Tibial artery (tissue), 4 donors: ENCODE results near the gene CERKL.

Experiments used
- DNase-seq, 2 donors: peaks; one replicate each; pipeline ENCODE4 v3.0.0-alpha.2; 2019
- H3K27ac ChIP-seq, 2 donors: fragments of 200-600 bp; sonication (generic) in 1 of 2; 1 replicate in 1 of 2; 2 replicates in 1 of 2; pipeline ENCODE4 v1.5.1; 2018 to 2019; ENCODE audit warnings: mild to moderate bottlenecking in 1 of 2
- H3K27me3 ChIP-seq, 2 donors: fragments of 200-600 bp; sonication (generic) in 1 of 2; one replicate each; pipeline versions ENCODE4 v1.5.1 to v1.6.0; 2016 to 2019
- H3K36me3 ChIP-seq, 3 donors: fragments of 200-600 bp; sonication (generic) in 2 of 3; one replicate each; pipeline ENCODE4 v1.5.1; 2016 to 2019; ENCODE audit warnings: mild to moderate bottlenecking in 2 of 3
- H3K4me1 ChIP-seq, 4 donors: fragments of 200-600 bp; sonication (generic) in 2 of 4; 1 replicate in 3 of 4; 2 replicates in 1 of 4; pipeline ENCODE4 v1.5.1; 2016 to 2019
- H3K4me3 ChIP-seq, 2 donors: fragments of 200-600 bp; sonication (generic) in 1 of 2; 1 replicate in 1 of 2; 2 replicates in 1 of 2; pipeline ENCODE4 v1.5.1; 2018 to 2019; ENCODE audit warnings: mild to moderate bottlenecking in 2 of 2
- H3K9me3 ChIP-seq, 3 donors: fragments of 200-600 bp; sonication (generic) in 1 of 3; one replicate each; pipeline ENCODE4 v1.5.1; 2016 to 2019
- CTCF ChIP-seq, 2 experiments: fragments of 200-600 bp in 1 of 2; fragments of 450-650 bp in 1 of 2; IDR thresholded peaks; one replicate each; pipeline ENCODE4 v1.5.1; 2017 to 2019; ENCODE audit warnings: antibody characterized with exemption in 2 of 2, mild to moderate bottlenecking in 1 of 2, moderate library complexity in 1 of 2
- intact Hi-C: fragments of 100-400 bp; cut with DNase I; formaldehyde crosslinking; loops from one replicate; pipeline ENCODE4 v1.15.0; 2023; ENCODE audit warnings: low total_unique reads

Gene CERKL

GRCh38 chr2:181648478-181649155 lies 8.3 kb downstream of the CERKL start:
- Histone ChIP-seq H3K27ac (no peak overlapping the region), H3K4me3 (no peak overlapping the region), H3K4me1 (no peaks in the 10 kb centered on the region), H3K9me3 (no peaks in the 10 kb centered on the region), H3K36me3 (no peaks in the 10 kb centered on the region), H3K27me3 (no peaks in the 10 kb centered on the region)
- TF ChIP-seq CTCF (IDR thresholded peaks at IDR 0.05): no peak
- intact Hi-C loops: no loop called here
- no peak for DNase-seq

- DNase-seq: no peak
- H3K4me1 ChIP-seq: no peaks in the 10 kb centered on the region
- no peak for TF ChIP-seq CTCF (IDR thresholded peaks at IDR 0.05)
- intact Hi-C loops: no loop called here
- H3K9me3 ChIP-seq: no peaks in the 10 kb centered on the region
- no peak overlapping the region for H3K27ac ChIP-seq
- H3K4me3 ChIP-seq: no peak overlapping the region
- no peaks in the 10 kb centered on the region for H3K27me3 ChIP-seq
- H3K36me3 ChIP-seq: no peaks in the 10 kb centered on the region
These were observed 10.4 kb downstream of the CERKL start for GRCh38 chr2:181646415-181646987.

- intact Hi-C loops: no loop called here
These were observed 13.8 kb downstream of the CERKL start for GRCh38 chr2:181643151-181643550.

GRCh38 chr2:181642086-181642485 lies 14.8 kb downstream of the CERKL start:
- DNase-seq: no peak
- Histone ChIP-seq H3K4me1 (no peaks in the 10 kb centered on the region), H3K27ac (no peak overlapping the region), H3K27me3 (no peaks in the 10 kb centered on the region), H3K36me3 (no peaks in the 10 kb centered on the region), H3K9me3 (no peaks in the 10 kb centered on the region), H3K4me3 (no peak overlapping the region)
- intact Hi-C loops: no loop called here
- no peak for TF ChIP-seq CTCF (IDR thresholded peaks at IDR 0.05)

More at GRCh38 chr2:181643151-181643550, 13.8 kb downstream of the CERKL start:
- no peak overlapping the region for H3K4me3 ChIP-seq
- H3K36me3 ChIP-seq: no peaks in the 10 kb centered on the region
- no peak for DNase-seq
- no peaks in the 10 kb centered on the region for H3K4me1 ChIP-seq
- H3K9me3 ChIP-seq: no peaks in the 10 kb centered on the region
- H3K27me3 ChIP-seq: no peaks in the 10 kb centered on the region
- no peak overlapping the region for H3K27ac ChIP-seq
- no peak for TF ChIP-seq CTCF (IDR thresholded peaks at IDR 0.05)

- H3K36me3 ChIP-seq: no peaks in the 10 kb centered on the region
- no peak for TF ChIP-seq CTCF (IDR thresholded peaks at IDR 0.05)
- H3K4me3 ChIP-seq: no peak overlapping the region
- DNase-seq: no peak
- H3K27ac ChIP-seq: no peak overlapping the region
- intact Hi-C loops: no loop called here
- no peaks in the 10 kb centered on the region for H3K27me3 ChIP-seq
- no peaks in the 10 kb centered on the region for H3K4me1 ChIP-seq
- H3K9me3 ChIP-seq: no peaks in the 10 kb centered on the region
These were observed 17.2 kb downstream of the CERKL start for GRCh38 chr2:181639686-181640085.
